Measurements from ENCODE around the gene BSDC1. TPM values are rescaled to one million over a fixed set of nuclear protein-coding genes. Genes with fewer than 3 reads are reported as not detected.

Gene BSDC1
- total RNA-seq, 1 donor from 2014 or later = 35.5 TPM

GRCh38 chr1:32364836-32365235, 29.4 kb downstream of the BSDC1 start:
- TF ChIP-seq, protein P1, sequence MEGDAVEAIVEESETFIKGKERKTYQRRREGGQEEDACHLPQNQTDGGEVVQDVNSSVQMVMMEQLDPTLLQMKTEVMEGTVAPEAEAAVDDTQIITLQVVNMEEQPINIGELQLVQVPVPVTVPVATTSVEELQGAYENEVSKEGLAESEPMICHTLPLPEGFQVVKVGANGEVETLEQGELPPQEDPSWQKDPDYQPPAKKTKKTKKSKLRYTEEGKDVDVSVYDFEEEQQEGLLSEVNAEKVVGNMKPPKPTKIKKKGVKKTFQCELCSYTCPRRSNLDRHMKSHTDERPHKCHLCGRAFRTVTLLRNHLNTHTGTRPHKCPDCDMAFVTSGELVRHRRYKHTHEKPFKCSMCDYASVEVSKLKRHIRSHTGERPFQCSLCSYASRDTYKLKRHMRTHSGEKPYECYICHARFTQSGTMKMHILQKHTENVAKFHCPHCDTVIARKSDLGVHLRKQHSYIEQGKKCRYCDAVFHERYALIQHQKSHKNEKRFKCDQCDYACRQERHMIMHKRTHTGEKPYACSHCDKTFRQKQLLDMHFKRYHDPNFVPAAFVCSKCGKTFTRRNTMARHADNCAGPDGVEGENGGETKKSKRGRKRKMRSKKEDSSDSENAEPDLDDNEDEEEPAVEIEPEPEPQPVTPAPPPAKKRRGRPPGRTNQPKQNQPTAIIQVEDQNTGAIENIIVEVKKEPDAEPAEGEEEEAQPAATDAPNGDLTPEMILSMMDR (IDR thresholded peaks at IDR 0.05; ENCODE audit: insufficient read depth, low read length, severe bottlenecking) = no peak
- no peak for DNase-seq (ENCODE audit: low read depth)
- Histone ChIP-seq H3K4me3 (ENCODE audit: low read depth, low read length) (no peak overlapping the region), H3K27me3 (ENCODE audit: control insufficient read depth, insufficient read depth, low read length) (no peaks in the 10 kb centered on the region), H3K36me3 (ENCODE audit: control insufficient read depth, insufficient read depth, low read length) (peaks cover 11% of the 10 kb centered on the region)
- no peak for FAIRE-seq

GRCh38 chr1:32363713-32364112, 30.5 kb downstream of the BSDC1 start:
- H3K36me3 ChIP-seq (ENCODE audit: control insufficient read depth, insufficient read depth, low read length) = peaks cover 8% of the 10 kb centered on the region

GRCh38 chr1:32362474-32363313, 31.5 kb downstream of the BSDC1 start, which contains the start of the genes FAM229A and TSSK3:
Gene FAM229A, minus strand, starts transcription at chr1:32362485. Its CDS starts 394 bp downstream, at chr1:32362091.
Gene TSSK3, plus strand, starts transcription at chr1:32362539. Its CDS starts 163 bp downstream, at chr1:32362702.
- DNase-seq (ENCODE audit: low read depth) (no peak), FAIRE-seq (no peak)
- H3K4me3 ChIP-seq (ENCODE audit: low read depth, low read length) = peak within 1 kb of the TSS; percentile 40
- peaks cover 6% of the 10 kb centered on the region for H3K36me3 ChIP-seq (ENCODE audit: control insufficient read depth, insufficient read depth, low read length)
- TF ChIP-seq, protein P1 (IDR thresholded peaks at IDR 0.05; ENCODE audit: insufficient read depth, low read length, severe bottlenecking) = no peak
- H3K27me3 ChIP-seq (ENCODE audit: control insufficient read depth, insufficient read depth, low read length) = no peaks in the 10 kb centered on the region

More at GRCh38 chr1:32363713-32364112, 30.5 kb downstream of the BSDC1 start:
- FAIRE-seq (no peak), DNase-seq (ENCODE audit: low read depth) (no peak)
- H3K4me3 ChIP-seq (ENCODE audit: low read depth, low read length) = no peak overlapping the region
- TF ChIP-seq, protein P1 (IDR thresholded peaks at IDR 0.05; ENCODE audit: insufficient read depth, low read length, severe bottlenecking) = no peak
- H3K27me3 ChIP-seq (ENCODE audit: control insufficient read depth, insufficient read depth, low read length) = no peaks in the 10 kb centered on the region

DNA sequence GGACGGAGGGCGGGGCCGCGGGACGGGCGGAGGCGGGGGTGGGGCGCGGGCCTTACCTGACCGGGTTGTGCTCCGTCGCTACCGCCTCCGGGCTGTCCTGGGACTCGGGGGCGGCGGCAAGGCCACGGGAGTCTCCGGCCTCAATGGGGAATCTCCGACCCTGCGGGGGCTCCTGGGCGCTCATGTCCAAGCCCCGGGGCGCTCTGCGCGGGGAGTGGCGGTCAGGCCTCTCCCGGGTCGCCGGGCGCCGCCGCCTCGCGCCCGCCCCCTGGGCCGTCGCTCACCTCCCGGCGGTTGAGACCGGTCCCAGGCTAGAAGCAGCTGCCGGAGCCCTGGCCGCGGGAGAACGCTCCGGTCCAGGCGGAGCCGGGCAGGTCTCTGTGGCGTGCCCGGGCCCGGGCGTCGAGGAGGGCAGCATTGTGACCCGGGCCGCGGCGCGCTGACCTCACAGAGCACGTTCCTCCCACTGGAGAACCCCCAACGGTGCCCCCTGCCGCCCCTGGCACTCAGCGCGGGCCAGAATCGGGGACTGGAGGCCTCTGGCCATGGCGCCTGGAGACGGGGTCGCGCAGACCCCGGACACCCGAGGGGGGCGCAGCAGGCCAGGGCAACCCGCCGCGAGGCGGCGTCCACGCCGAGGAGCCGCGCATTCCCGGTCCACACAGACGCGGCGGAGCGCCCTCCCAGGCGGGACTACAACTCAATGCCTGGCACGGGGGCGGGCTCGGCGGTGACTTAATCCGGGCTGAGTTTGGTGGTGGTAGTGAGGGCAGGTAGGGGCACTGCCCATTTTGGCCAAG, 32.4 kb downstream of the BSDC1 start:
- FAIRE-seq (no peak), DNase-seq (ENCODE audit: low read depth) (peak; percentile 17)
- no peaks in the 10 kb centered on the region for H3K27me3 ChIP-seq (ENCODE audit: control insufficient read depth, insufficient read depth, low read length)
- TF ChIP-seq, protein P1 (IDR thresholded peaks at IDR 0.05; ENCODE audit: insufficient read depth, low read length, severe bottlenecking) = peak; percentile 60
- H3K36me3 ChIP-seq (ENCODE audit: control insufficient read depth, insufficient read depth, low read length) = peaks cover 1% of the 10 kb centered on the region
- peak overlapping the region; percentile 40 for H3K4me3 ChIP-seq (ENCODE audit: low read depth, low read length)

- no peaks in the 10 kb centered on the region for H3K27me3 ChIP-seq (ENCODE audit: control insufficient read depth, insufficient read depth, low read length)
Observed at GRCh38 chr1:32361308-32361673, 33.0 kb downstream of the BSDC1 start.

More at GRCh38 chr1:32361308-32361673, 33.0 kb downstream of the BSDC1 start:
- TF ChIP-seq, protein P1 (IDR thresholded peaks at IDR 0.05; ENCODE audit: insufficient read depth, low read length, severe bottlenecking) = no peak
- FAIRE-seq = no peak
- Histone ChIP-seq H3K36me3 (ENCODE audit: control insufficient read depth, insufficient read depth, low read length) (peaks cover 1% of the 10 kb centered on the region), H3K4me3 (ENCODE audit: low read depth, low read length) (peak overlapping the region; percentile 40)
- no peak for DNase-seq (ENCODE audit: low read depth)

Data from bronchial epithelial cell (primary cell).